ENCODE data around the gene ACOT8.

DNA sequence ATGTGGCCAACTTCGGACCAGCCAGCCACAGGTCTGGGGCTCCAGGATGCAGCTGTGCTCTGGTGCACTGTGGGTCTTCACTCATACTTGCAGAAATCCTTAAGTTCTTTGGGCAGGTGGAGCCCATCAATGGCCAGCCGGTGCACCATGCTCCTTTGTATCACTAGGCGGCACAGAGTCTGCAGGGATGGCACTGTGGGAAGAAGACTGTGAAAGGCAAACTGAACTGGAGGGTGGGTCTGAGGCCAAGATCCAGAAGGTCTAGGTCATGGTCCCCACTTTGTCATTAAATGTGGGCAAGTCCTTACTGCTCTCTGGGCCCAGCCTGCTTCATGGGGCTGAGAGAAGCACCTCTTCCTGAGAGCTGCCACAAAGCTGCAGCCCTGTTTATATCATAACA is 31.5 kb upstream of the ACOT8 start:
- TF ChIP-seq, protein P1, sequence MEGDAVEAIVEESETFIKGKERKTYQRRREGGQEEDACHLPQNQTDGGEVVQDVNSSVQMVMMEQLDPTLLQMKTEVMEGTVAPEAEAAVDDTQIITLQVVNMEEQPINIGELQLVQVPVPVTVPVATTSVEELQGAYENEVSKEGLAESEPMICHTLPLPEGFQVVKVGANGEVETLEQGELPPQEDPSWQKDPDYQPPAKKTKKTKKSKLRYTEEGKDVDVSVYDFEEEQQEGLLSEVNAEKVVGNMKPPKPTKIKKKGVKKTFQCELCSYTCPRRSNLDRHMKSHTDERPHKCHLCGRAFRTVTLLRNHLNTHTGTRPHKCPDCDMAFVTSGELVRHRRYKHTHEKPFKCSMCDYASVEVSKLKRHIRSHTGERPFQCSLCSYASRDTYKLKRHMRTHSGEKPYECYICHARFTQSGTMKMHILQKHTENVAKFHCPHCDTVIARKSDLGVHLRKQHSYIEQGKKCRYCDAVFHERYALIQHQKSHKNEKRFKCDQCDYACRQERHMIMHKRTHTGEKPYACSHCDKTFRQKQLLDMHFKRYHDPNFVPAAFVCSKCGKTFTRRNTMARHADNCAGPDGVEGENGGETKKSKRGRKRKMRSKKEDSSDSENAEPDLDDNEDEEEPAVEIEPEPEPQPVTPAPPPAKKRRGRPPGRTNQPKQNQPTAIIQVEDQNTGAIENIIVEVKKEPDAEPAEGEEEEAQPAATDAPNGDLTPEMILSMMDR (IDR thresholded peaks at IDR 0.05 in 4 of 5, conservative IDR thresholded peaks at IDR 0.05 in 1 of 5), result no peak
- no peak for TF ChIP-seq POLR2A (IDR thresholded peaks at IDR 0.05)
